ENCODE data around the gene JAK2.
A peak's percentile ranks its signal among the peaks of the same experiment; 100 is the strongest.
"Not testable (repeated sequence)": the region's sequence is repeated elsewhere in the genome, so short reads cannot be mapped to it uniquely, and the experiment has no call there.

JAK2 gene

DNA sequence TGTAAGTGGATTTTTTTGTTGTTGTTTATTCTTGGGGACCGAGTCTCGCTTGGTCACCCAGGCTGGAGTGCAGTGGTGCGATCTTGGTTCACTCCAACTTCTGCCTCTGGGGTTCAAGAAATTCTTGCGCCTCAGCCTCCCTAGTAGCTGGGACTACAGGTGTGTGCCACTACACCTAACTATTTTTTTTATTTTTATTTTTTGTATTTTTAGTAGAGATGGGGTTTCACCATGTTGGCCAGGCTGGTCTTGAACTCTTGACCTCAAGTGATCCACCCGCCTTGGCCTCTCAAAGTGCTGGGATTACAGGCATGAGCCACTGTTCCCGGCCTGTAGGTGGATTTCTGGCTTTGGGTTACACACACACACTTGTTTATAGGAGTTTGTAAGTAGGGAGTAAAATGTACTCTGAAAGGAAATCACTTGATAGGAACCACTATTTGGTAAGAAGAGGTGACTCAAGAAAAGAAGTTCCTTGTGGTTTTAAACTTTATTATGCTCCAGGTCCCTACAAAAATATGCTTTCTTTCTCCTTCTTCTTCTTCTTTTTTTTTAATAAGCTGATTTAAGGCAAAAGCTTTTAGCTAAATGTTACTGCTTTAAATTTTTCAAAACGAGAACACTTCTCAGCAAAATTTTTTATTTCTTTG lies 42.9 kb upstream of the JAK2 start:
- peak in 2 of 3 donors; percentile 51 to 62 for DNase-seq
- CTCF ChIA-PET; H3K27me3 ChIP-seq (replicated peaks in 2 of 5; ENCODE audit: control insufficient read depth in 4 of 5, insufficient read depth in 5 of 5, low read length in 4 of 5); POLR2A ChIA-PET; H3K9me3 ChIP-seq (ENCODE audit: control extremely low read depth in 1 of 5, control insufficient read depth in 4 of 5, insufficient read depth in 2 of 5, low read depth in 1 of 5, low read length in 4 of 5); H3K4me3 ChIP-seq (ENCODE audit: control insufficient read depth in 1 of 7, extremely low read depth in 1 of 7, insufficient read depth in 4 of 7, low read depth in 2 of 7, low read length in 6 of 7); H3K36me3 ChIP-seq (ENCODE audit: control insufficient read depth in 4 of 4, insufficient read depth in 4 of 4, low read length in 3 of 4): not testable (repeated sequence)
- 100% methylated on average over 4 of the region's 7 CpGs for WGBS (ENCODE audit: insufficient coverage)
- Histone ChIP-seq H3K27ac (ENCODE audit: insufficient read depth in 1 of 2, low read depth in 1 of 2, low read length in 2 of 2, poor library complexity in 1 of 2, severe bottlenecking in 2 of 2) (peak overlapping the region in 1 of 2 experiments; percentile 28), H3K4me1 (ENCODE audit: control extremely low read depth in 1 of 4, control insufficient read depth in 4 of 4, insufficient read depth in 4 of 4, low read length in 3 of 4) (peaks cover 7 to 35% (median 18%) of the 10 kb centered on the region in 4 experiments)

DNA sequence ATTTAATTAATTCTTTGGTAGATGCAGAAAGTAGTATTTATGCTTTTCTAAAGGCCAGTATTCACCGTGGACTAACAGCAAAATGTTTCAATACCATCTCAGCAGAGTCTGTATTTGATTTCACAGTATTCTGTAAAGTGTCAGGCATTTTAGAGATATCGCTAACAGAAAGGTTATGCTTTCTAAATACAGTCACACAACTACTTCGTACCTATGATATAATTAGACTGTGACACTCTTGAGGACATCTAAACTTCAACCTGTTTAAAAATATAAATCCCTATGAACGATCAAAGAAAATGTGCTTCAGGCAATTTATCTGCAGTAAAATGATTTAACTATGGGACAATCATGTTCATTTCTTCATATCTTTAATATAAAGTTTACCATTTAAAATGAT lies 41.7 kb upstream of the JAK2 start:
- POLR2A ChIA-PET: no interaction called here
- H3K27ac ChIP-seq (ENCODE audit: insufficient read depth in 1 of 2, low read depth in 1 of 2, low read length in 2 of 2, poor library complexity in 1 of 2, severe bottlenecking in 2 of 2): no peak overlapping the region
- no CpG with 5 or more reads among the region's 4 CpGs for WGBS (ENCODE audit: insufficient coverage)
- H3K9me3 ChIP-seq (ENCODE audit: control extremely low read depth in 1 of 5, control insufficient read depth in 4 of 5, insufficient read depth in 2 of 5, low read depth in 1 of 5, low read length in 4 of 5): no peaks in the 10 kb centered on the region
- no peaks in the 10 kb centered on the region for H3K36me3 ChIP-seq (ENCODE audit: control insufficient read depth in 4 of 4, insufficient read depth in 4 of 4, low read length in 3 of 4)
- no peak overlapping the region for H3K4me3 ChIP-seq (ENCODE audit: control insufficient read depth in 1 of 7, extremely low read depth in 1 of 7, insufficient read depth in 4 of 7, low read depth in 2 of 7, low read length in 6 of 7)
- DNase-seq: no peak
- H3K4me1 ChIP-seq (ENCODE audit: control extremely low read depth in 1 of 4, control insufficient read depth in 4 of 4, insufficient read depth in 4 of 4, low read length in 3 of 4): peaks cover 5 to 24% (median 9%) of the 10 kb centered on the region in 4 experiments
- no peaks in the 10 kb centered on the region for H3K27me3 ChIP-seq (replicated peaks in 2 of 5; ENCODE audit: control insufficient read depth in 4 of 5, insufficient read depth in 5 of 5, low read length in 4 of 5)
- CTCF ChIA-PET: no interaction called here

DNA sequence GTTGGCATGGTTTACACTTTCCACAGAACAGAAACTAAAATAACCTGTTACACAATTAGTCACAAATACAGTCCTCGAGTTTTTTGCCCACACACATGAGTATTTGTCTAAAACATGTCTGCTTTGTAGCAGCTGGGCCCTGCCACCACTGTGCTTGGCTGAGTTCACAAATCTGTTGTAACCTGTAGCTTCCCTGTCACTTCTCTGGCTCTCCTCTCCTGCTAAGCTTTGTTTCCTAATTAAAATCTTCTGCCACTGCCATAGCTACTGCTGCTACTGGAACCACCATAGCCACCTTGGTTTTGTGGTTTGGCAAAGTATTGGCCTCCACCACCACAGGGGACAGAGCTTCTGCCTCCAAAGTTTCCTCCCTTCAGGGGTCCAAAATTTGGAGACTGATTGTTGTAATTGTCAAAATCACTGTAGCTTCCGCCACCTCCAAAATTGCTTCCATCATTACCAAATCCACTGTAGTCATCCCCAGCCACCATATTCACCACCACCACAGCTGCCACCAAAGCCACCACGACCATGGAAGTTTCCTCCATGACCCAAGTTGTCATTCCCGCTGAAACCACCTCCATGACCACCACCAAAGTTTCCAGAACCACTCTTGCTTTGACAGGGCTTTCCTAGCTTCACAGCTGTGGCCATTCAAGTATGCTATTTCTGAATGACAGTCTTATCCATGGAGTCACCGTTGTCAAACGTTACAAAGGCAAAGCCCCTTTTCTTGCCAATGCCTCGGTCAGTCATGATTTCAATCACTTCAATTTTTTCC lies 40.5 kb upstream of the JAK2 start:
- H3K27ac ChIP-seq (ENCODE audit: insufficient read depth in 1 of 2, low read depth in 1 of 2, low read length in 2 of 2, poor library complexity in 1 of 2, severe bottlenecking in 2 of 2); POLR2A ChIA-PET; H3K9me3 ChIP-seq (ENCODE audit: control extremely low read depth in 1 of 5, control insufficient read depth in 4 of 5, insufficient read depth in 2 of 5, low read depth in 1 of 5, low read length in 4 of 5); H3K36me3 ChIP-seq (ENCODE audit: control insufficient read depth in 4 of 4, insufficient read depth in 4 of 4, low read length in 3 of 4); H3K4me3 ChIP-seq (ENCODE audit: control insufficient read depth in 1 of 7, extremely low read depth in 1 of 7, insufficient read depth in 4 of 7, low read depth in 2 of 7, low read length in 6 of 7); H3K27me3 ChIP-seq (replicated peaks in 2 of 5; ENCODE audit: control insufficient read depth in 4 of 5, insufficient read depth in 5 of 5, low read length in 4 of 5): not testable (repeated sequence)
- 97% methylated on average over 7 of the region's 7 CpGs for WGBS (ENCODE audit: insufficient coverage)
- DNase-seq: peak in 2 of 3 donors; percentile 15 to 29
- peaks cover 0 to 11% (median 0%) of the 10 kb centered on the region in 4 experiments for H3K4me1 ChIP-seq (ENCODE audit: control extremely low read depth in 1 of 4, control insufficient read depth in 4 of 4, insufficient read depth in 4 of 4, low read length in 3 of 4)
- CTCF ChIA-PET: interaction anchor here (0.7 kb wide), 1 partner anchor 20 kb away, joined by 3 read pairs; no protein-coding TSS in a partner anchor

DNA sequence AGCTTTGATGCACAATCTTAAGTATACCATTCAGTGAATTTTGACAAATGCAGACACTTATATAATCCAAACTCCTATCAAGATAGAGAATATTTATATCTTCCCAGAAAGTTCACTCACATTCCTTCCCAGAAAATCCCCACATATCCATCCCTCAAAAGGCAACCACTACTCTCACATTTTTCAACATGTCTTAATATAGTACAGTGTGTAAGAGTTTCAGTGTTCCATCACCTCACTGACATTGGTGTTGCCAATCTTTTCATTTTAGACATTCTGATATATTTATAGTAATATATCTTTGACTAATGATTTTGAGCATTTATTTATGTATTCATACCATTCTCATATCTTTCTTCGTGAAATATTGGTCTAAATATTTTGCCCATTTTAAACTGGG lies 38.1 kb upstream of the JAK2 start:
- ChIA-PET CTCF (no interaction called here), POLR2A (no interaction called here)
- H3K27ac ChIP-seq (ENCODE audit: insufficient read depth in 1 of 2, low read depth in 1 of 2, low read length in 2 of 2, poor library complexity in 1 of 2, severe bottlenecking in 2 of 2): no peak overlapping the region
- peaks cover 0 to 4% (median 0%) of the 10 kb centered on the region in 4 experiments for H3K4me1 ChIP-seq (ENCODE audit: control extremely low read depth in 1 of 4, control insufficient read depth in 4 of 4, insufficient read depth in 4 of 4, low read length in 3 of 4)
- DNase-seq: no peak
- no peak overlapping the region for H3K4me3 ChIP-seq (ENCODE audit: control insufficient read depth in 1 of 7, extremely low read depth in 1 of 7, insufficient read depth in 4 of 7, low read depth in 2 of 7, low read length in 6 of 7)
- H3K9me3 ChIP-seq (ENCODE audit: control extremely low read depth in 1 of 5, control insufficient read depth in 4 of 5, insufficient read depth in 2 of 5, low read depth in 1 of 5, low read length in 4 of 5): no peaks in the 10 kb centered on the region
- no peaks in the 10 kb centered on the region for H3K36me3 ChIP-seq (ENCODE audit: control insufficient read depth in 4 of 4, insufficient read depth in 4 of 4, low read length in 3 of 4)
- WGBS (ENCODE audit: insufficient coverage): no CpG with 5 or more reads among the region's 1 CpG
- H3K27me3 ChIP-seq (replicated peaks in 2 of 5; ENCODE audit: control insufficient read depth in 4 of 5, insufficient read depth in 5 of 5, low read length in 4 of 5): no peaks in the 10 kb centered on the region

DNA sequence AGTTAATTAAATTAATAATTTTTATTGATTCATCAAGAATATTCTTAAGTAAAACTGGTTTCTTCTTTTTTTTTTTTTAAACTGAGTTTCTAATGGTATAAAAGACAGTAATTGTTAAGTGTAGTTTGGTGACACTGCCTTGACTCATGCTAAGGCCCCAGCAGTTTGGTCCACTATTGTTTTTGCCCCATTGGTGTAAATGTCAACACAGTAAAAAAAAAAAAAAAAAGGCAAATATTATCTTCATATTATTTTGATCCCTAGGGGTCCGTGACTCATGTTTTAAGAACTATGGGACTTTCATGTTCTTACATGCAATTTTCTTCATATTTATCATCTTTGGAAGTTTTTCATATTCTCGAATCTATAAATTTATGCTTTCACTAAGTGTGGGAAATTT lies 29.2 kb upstream of the JAK2 start:
- DNase-seq: no peak
- WGBS (ENCODE audit: insufficient coverage): no CpG with 5 or more reads among the region's 2 CpGs

DNA sequence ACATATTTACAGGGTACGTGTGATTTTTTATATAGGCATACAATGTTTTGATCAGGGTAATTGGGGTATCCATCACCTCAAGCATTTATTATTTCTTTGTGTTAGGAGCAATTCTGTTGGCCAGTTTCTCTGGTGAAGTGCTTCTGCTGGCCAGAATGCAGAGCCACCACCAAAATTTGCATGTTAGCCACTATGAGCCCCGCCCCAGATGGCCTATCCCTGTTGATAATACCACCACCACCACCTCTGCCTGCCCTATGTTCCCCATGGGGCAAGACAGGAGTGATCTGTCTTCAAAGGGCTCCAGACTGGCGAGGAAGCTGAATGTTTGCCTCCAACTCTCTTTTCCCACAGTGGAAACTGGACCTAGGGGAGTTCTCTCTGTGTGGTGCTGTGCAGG lies 26.0 kb upstream of the JAK2 start:
- CTCF ChIA-PET: interaction anchor here (0.8 kb wide), 1 partner anchor 35 kb away, joined by 3 read pairs; no protein-coding TSS in a partner anchor
- H3K4me1 ChIP-seq (ENCODE audit: control extremely low read depth in 1 of 4, control insufficient read depth in 4 of 4, insufficient read depth in 4 of 4, low read length in 3 of 4): no peaks in the 10 kb centered on the region
- no peak for DNase-seq
- H3K4me3 ChIP-seq (ENCODE audit: control insufficient read depth in 1 of 7, extremely low read depth in 1 of 7, insufficient read depth in 4 of 7, low read depth in 2 of 7, low read length in 6 of 7): no peak overlapping the region
- POLR2A ChIA-PET: no interaction called here
- H3K27me3 ChIP-seq (replicated peaks in 2 of 5; ENCODE audit: control insufficient read depth in 4 of 5, insufficient read depth in 5 of 5, low read length in 4 of 5): no peaks in the 10 kb centered on the region
- H3K9me3 ChIP-seq (ENCODE audit: control extremely low read depth in 1 of 5, control insufficient read depth in 4 of 5, insufficient read depth in 2 of 5, low read depth in 1 of 5, low read length in 4 of 5): peaks cover 0 to 4% (median 0%) of the 10 kb centered on the region in 5 experiments
- 100% methylated on average over 1 of the region's 3 CpGs for WGBS (ENCODE audit: insufficient coverage)
- no peaks in the 10 kb centered on the region for H3K36me3 ChIP-seq (ENCODE audit: control insufficient read depth in 4 of 4, insufficient read depth in 4 of 4, low read length in 3 of 4)
- H3K27ac ChIP-seq (ENCODE audit: insufficient read depth in 1 of 2, low read depth in 1 of 2, low read length in 2 of 2, poor library complexity in 1 of 2, severe bottlenecking in 2 of 2): no peak overlapping the region

More for the DNA sequence above, 29.2 kb upstream of the JAK2 start:
- H3K4me3 ChIP-seq (ENCODE audit: control insufficient read depth in 1 of 7, extremely low read depth in 1 of 7, insufficient read depth in 4 of 7, low read depth in 2 of 7, low read length in 6 of 7): no peak overlapping the region
- POLR2A ChIA-PET: no interaction called here
- H3K27me3 ChIP-seq (replicated peaks in 2 of 5; ENCODE audit: control insufficient read depth in 4 of 5, insufficient read depth in 5 of 5, low read length in 4 of 5): no peaks in the 10 kb centered on the region
- H3K36me3 ChIP-seq (ENCODE audit: control insufficient read depth in 4 of 4, insufficient read depth in 4 of 4, low read length in 3 of 4): no peaks in the 10 kb centered on the region
- peaks cover 0 to 7% (median 7%) of the 10 kb centered on the region in 5 experiments for H3K9me3 ChIP-seq (ENCODE audit: control extremely low read depth in 1 of 5, control insufficient read depth in 4 of 5, insufficient read depth in 2 of 5, low read depth in 1 of 5, low read length in 4 of 5)
- no peak overlapping the region for H3K27ac ChIP-seq (ENCODE audit: insufficient read depth in 1 of 2, low read depth in 1 of 2, low read length in 2 of 2, poor library complexity in 1 of 2, severe bottlenecking in 2 of 2)
- CTCF ChIA-PET: no interaction called here
- H3K4me1 ChIP-seq (ENCODE audit: control extremely low read depth in 1 of 4, control insufficient read depth in 4 of 4, insufficient read depth in 4 of 4, low read length in 3 of 4): no peaks in the 10 kb centered on the region

DNA sequence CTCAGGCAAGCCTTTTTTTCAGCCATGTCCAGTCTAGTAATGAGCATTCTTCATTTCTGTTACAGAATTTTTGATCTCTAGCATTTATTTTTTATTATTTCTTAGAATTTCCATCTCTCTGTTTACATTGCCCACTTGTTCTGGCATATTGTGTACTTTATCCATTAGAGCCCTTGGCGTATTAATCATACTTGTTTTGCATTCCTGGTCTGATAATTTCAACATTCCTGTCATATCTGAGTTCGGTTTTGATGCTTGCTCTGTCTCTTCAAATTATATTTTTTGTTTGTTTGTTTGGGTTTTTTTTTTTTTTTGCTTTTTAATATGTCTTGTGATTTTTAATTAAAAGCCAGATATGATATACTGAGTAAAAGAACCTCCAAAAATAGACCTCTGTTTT lies 23.0 kb upstream of the JAK2 start:
- no peak overlapping the region for H3K27ac ChIP-seq (ENCODE audit: insufficient read depth in 1 of 2, low read depth in 1 of 2, low read length in 2 of 2, poor library complexity in 1 of 2, severe bottlenecking in 2 of 2)
- no peaks in the 10 kb centered on the region for H3K27me3 ChIP-seq (replicated peaks in 2 of 5; ENCODE audit: control insufficient read depth in 4 of 5, insufficient read depth in 5 of 5, low read length in 4 of 5)
- no peak for DNase-seq
- no peaks in the 10 kb centered on the region for H3K36me3 ChIP-seq (ENCODE audit: control insufficient read depth in 4 of 4, insufficient read depth in 4 of 4, low read length in 3 of 4)
- H3K4me1 ChIP-seq (ENCODE audit: control extremely low read depth in 1 of 4, control insufficient read depth in 4 of 4, insufficient read depth in 4 of 4, low read length in 3 of 4): no peaks in the 10 kb centered on the region
- WGBS (ENCODE audit: insufficient coverage): no CpG with 5 or more reads among the region's 2 CpGs
- ChIA-PET CTCF (no interaction called here), POLR2A (no interaction called here)
- H3K4me3 ChIP-seq (ENCODE audit: control insufficient read depth in 1 of 7, extremely low read depth in 1 of 7, insufficient read depth in 4 of 7, low read depth in 2 of 7, low read length in 6 of 7): no peak overlapping the region
- H3K9me3 ChIP-seq (ENCODE audit: control extremely low read depth in 1 of 5, control insufficient read depth in 4 of 5, insufficient read depth in 2 of 5, low read depth in 1 of 5, low read length in 4 of 5): peaks cover 0 to 6% (median 0%) of the 10 kb centered on the region in 5 experiments
